Stimulated activated memory B cell treated with anti-CD40 and anti-IgM and Interleukin-4, amounts not matched to agents 10 μg/mL and 1 μg/mL and 100 μg/mL, for 72 hours (primary cell): ENCODE measurements around the gene ROPN1B.
"Not testable (repeated sequence)": the region's sequence is repeated elsewhere in the genome, so short reads cannot be mapped to it uniquely, and the experiment has no call there.

ENCODE experiments used
- ATAC-seq: fragments of 150-1000 bp; cut with Tn5 transposase; 2 replicates; pipeline ENCODE4 v1.10.0; 2021
- H3K27ac Mint-ChIP-seq: one replicate; pipeline ENCODE4 v1.8.0; 2022; ENCODE audit warnings: mild to moderate bottlenecking, mixed read lengths
- H3K27me3 Mint-ChIP-seq: one replicate; pipeline ENCODE4 v1.8.0; 2022; ENCODE audit warnings: mixed read lengths
- H3K36me3 Mint-ChIP-seq: one replicate; pipeline ENCODE4 v1.8.0; 2022; ENCODE audit warnings: mixed read lengths
- H3K4me1 Mint-ChIP-seq: one replicate; pipeline ENCODE4 v1.8.0; 2022; ENCODE audit warnings: mixed read lengths
- H3K4me3 Mint-ChIP-seq: one replicate; pipeline ENCODE4 v1.8.0; 2022; ENCODE audit warnings: mild to moderate bottlenecking, moderate library complexity, mixed read lengths
- H3K9me3 Mint-ChIP-seq: one replicate; pipeline ENCODE4 v1.8.0; 2022; ENCODE audit warnings: mixed read lengths

Gene ROPN1B

DNA sequence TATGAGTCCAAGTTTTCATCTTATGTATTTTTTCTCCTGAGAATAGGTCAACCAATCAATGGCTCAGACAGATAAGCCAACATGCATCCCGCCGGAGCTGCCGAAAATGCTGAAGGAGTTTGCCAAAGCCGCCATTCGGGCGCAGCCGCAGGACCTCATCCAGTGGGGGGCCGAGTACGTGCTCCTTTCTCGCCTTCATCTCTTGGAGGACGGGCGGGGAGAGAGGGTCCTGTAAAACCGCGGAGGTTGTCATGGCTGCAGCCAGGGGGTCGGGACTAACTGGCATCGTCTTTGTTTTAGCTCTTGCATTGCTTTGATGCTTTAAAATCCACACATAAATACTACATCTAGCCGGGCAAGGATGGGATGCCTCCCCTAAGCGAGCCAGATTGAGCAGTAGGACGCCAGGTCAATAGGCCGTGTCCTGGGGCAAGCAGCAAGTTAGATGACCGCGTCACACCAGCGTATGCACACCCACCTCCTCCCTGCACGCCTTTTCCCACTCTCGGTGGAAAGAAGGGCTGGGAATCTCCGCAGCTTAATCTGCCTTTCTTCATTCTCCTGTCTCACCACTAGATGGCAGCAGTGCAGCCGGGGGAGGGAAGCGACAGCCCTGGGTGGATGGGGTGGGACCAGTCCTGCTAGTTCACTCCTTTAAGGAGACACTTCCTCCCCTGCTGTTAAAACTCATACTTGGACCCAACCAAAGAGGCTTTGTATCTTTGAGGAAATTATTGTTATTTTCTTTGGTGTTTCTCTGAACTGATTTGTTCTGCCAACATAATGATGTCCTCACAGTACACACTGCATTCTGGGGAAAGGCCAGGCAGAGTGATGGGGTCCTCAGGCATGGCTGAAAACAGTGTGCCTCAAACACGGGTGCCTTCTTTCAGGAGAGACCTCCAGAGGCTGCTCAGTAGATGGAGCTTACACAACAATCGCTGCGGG lies 3.3 kb downstream of the ROPN1B start:
- peaks cover 13% of the 10 kb centered on the region for H3K27me3 Mint-ChIP-seq
- H3K27ac Mint-ChIP-seq = not testable (repeated sequence)
- peak; percentile 74 for ATAC-seq

DNA sequence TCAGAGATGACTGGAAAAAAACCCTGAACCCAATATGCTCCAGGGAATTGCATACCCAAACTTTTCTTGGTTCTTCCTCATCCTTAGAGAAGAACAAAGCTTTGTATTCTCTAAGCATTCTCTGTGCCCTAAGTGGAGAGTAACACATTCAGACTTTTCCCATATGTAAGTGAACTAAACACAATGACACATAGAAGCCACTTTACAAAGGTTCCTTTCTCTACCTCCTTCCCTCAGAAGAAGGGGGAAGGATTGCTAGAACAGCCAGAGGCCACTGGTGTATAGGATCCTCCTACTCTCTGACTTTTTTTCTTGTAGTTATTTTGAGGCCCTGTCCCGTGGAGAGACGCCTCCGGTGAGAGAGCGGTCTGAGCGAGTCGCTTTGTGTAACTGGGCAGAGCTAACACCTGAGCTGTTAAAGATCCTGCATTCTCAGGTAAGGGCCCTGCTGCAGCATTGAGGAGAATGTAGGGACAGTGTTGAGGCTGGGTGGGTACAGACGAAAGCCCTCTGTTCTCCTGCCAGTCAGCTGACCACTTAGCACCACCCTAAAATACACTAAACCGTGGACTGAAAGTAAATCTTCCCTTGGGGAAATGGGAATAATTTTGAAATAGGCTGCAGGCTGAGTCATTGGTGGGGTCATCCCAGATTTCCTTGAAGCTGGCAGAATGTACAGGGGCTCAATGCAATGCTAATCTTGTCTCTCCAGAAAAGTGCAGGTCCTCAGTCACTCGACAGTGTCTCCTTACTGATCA lies 6.4 kb downstream of the ROPN1B start:
- H3K4me3 Mint-ChIP-seq = not testable (repeated sequence)

More for the DNA sequence above, 3.3 kb downstream of the ROPN1B start:
- not testable (repeated sequence) for H3K9me3 Mint-ChIP-seq, H3K4me1 Mint-ChIP-seq, H3K36me3 Mint-ChIP-seq
- H3K4me3 Mint-ChIP-seq = peak overlapping the region; percentile 51

GRCh38 chr3:125976003-125976390 lies 7.0 kb downstream of the ROPN1B start:
- H3K4me3 Mint-ChIP-seq, H3K36me3 Mint-ChIP-seq, H3K9me3 Mint-ChIP-seq, H3K4me1 Mint-ChIP-seq, H3K27ac Mint-ChIP-seq, ATAC-seq: not testable (repeated sequence)
- H3K27me3 Mint-ChIP-seq = peaks cover 13% of the 10 kb centered on the region

More for the DNA sequence above, 6.4 kb downstream of the ROPN1B start:
- not testable (repeated sequence) for H3K4me1 Mint-ChIP-seq, ATAC-seq, H3K9me3 Mint-ChIP-seq, H3K27ac Mint-ChIP-seq, H3K36me3 Mint-ChIP-seq
- peaks cover 13% of the 10 kb centered on the region for H3K27me3 Mint-ChIP-seq

GRCh38 chr3:125977104-125977503 lies 8.1 kb downstream of the ROPN1B start:
- H3K4me3 Mint-ChIP-seq, H3K27me3 Mint-ChIP-seq, H3K36me3 Mint-ChIP-seq, H3K9me3 Mint-ChIP-seq, H3K4me1 Mint-ChIP-seq, H3K27ac Mint-ChIP-seq, ATAC-seq: not testable (repeated sequence)

DNA sequence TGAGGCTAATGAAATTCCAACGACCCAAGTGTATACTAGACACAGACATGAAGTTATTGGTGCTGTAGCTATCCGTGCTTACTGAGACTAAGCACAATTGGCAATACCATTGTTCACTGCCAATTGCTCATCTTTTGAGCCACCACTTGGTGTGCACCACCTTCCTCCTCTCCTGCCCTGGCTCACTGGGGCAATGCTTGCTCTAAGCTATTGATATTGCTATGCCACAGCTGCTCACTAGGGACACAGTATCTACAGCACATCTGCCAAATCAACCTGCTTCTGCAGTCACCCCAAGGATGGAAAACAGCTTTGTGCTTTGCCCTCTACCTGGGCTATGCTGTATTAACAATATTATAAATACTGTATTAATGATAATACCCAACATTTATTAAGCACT lies 16.0 kb downstream of the ROPN1B start:
- H3K9me3 Mint-ChIP-seq, H3K27me3 Mint-ChIP-seq, H3K36me3 Mint-ChIP-seq, H3K4me3 Mint-ChIP-seq, H3K27ac Mint-ChIP-seq, ATAC-seq: not testable (repeated sequence)
- H3K4me1 Mint-ChIP-seq = peaks cover 15% of the 10 kb centered on the region

DNA sequence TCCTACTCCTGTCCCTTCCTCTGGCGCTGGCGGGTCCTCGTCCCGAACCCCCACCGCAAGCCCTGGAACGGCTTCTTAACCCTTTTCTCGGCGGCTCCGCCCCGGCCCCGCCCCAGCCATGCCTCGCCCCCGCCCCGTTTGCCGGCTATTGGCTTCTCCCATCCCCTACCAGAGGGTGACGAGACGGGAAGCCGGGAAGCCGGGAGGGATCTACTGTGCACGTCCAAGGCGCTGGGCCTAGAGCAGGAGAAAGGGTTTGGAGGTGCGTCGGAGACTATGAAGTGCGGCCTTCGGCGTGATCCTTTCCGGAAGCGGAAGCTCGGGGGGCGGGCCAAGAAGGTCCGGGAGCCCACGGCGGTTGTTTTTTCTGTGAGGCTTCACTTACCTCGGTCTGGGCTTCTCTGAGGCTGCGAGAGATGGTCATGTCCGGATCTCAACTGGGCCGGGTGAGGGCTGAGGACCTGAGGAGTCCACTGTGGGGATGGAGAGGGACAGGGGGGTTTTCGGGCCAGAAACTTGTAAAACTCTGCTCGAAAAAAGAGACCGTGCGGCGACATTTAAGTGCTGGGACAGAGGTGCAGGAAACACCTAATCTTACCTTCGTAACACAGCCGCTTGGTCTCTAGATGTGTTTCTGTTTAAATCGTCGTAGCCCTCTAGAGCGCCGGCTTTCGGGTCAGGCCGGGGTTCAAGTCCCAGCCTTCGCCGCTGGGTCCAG lies 21.4 kb downstream of the ROPN1B start:
- H3K27ac Mint-ChIP-seq = peak overlapping the region; percentile 99
- peak overlapping the region; percentile 96 for H3K4me3 Mint-ChIP-seq
- no peaks in the 10 kb centered on the region for H3K27me3 Mint-ChIP-seq
- H3K4me1 Mint-ChIP-seq = peaks cover 27% of the 10 kb centered on the region
- no peaks in the 10 kb centered on the region for H3K36me3 Mint-ChIP-seq
- ATAC-seq = peak; percentile 96
- H3K9me3 Mint-ChIP-seq = no peaks in the 10 kb centered on the region

- H3K36me3 Mint-ChIP-seq = peaks cover 19% of the 10 kb centered on the region
- H3K4me1 Mint-ChIP-seq, H3K27me3 Mint-ChIP-seq, H3K27ac Mint-ChIP-seq, H3K4me3 Mint-ChIP-seq, ATAC-seq: not testable (repeated sequence)
- H3K9me3 Mint-ChIP-seq = peaks cover 27% of the 10 kb centered on the region
These were observed 27.8 kb downstream of the ROPN1B start for GRCh38 chr3:125996751-125997150.

DNA sequence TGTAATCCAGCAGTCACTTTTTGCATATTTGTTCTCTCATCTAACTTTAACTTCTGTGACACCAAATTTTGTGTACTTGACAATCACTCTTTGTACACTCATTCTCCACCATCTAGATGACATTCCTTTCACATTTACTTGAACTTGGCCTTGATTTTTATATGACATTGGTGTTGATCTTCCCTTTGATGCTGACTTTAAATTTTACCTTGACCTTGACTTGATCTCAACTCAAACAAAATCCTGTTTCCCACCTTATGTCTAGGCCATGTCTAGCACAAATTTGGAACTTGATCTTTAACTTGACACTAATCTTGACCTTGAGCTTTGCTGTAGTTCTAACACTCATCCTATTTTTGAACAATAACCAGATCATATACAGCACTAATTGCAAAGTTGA lies 33.2 kb downstream of the ROPN1B start:
- Mint-ChIP-seq H3K4me3 (no peak overlapping the region), H3K27me3 (no peaks in the 10 kb centered on the region), H3K36me3 (peaks cover 40% of the 10 kb centered on the region), H3K27ac (no peak overlapping the region), H3K4me1 (no peaks in the 10 kb centered on the region), H3K9me3 (peaks cover 32% of the 10 kb centered on the region)
- no peak for ATAC-seq

GRCh38 chr3:126003447-126004190 lies 34.6 kb downstream of the ROPN1B start:
- Mint-ChIP-seq H3K27ac (no peak overlapping the region), H3K36me3 (peaks cover 46% of the 10 kb centered on the region), H3K27me3 (no peaks in the 10 kb centered on the region), H3K4me1 (no peaks in the 10 kb centered on the region), H3K4me3 (no peak overlapping the region), H3K9me3 (peaks cover 25% of the 10 kb centered on the region)
- no peak for ATAC-seq

DNA sequence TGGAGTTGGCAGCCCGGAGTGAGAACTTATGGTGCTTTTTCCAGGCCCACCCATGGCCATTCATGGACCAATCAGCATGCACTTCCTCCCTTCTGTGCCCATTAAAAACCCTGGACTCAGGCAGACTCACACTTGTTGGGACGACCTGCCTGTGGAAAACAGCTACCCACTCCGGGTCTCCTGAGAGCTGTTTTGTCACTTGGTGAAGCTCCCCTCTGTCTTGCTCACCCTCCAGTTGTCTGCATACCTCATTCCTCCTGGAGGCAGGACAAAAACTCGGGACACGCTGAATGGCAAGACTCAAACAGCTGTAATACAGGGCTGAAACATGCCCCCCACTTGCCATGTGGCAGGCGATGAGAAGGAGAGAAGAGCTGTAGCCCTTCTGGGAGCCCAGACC lies 35.2 kb downstream of the ROPN1B start:
- peaks cover 52% of the 10 kb centered on the region for H3K36me3 Mint-ChIP-seq
- H3K4me1 Mint-ChIP-seq = no peaks in the 10 kb centered on the region
- no peak for ATAC-seq
- H3K9me3 Mint-ChIP-seq = peaks cover 20% of the 10 kb centered on the region
- H3K4me3 Mint-ChIP-seq = no peak overlapping the region
- H3K27me3 Mint-ChIP-seq = no peaks in the 10 kb centered on the region
- H3K27ac Mint-ChIP-seq = no peak overlapping the region

DNA sequence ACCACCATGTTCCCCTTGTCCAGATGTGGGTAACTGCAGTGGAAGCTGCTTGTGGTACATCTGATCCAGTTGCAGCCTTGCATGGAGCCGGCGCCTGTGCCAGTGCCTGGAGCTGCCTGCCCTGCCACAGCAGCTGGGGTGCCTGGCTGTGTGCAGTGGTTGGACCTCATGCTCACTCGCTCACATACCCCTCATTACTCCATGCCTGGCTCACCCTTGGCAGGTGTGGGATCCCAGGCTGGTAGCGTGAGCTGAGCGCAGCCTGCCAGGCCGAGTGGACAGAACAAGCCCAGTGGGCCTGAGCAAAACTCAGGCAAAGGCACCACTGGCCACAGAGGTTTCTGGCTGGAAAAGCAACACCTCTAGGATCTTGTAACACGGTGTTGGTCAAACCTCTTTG lies 35.7 kb downstream of the ROPN1B start:
- Mint-ChIP-seq H3K9me3 (peaks cover 16% of the 10 kb centered on the region), H3K36me3 (peaks cover 54% of the 10 kb centered on the region), H3K27me3 (no peaks in the 10 kb centered on the region), H3K27ac (no peak overlapping the region), H3K4me1 (no peaks in the 10 kb centered on the region), H3K4me3 (no peak overlapping the region)
- ATAC-seq = no peak

DNA sequence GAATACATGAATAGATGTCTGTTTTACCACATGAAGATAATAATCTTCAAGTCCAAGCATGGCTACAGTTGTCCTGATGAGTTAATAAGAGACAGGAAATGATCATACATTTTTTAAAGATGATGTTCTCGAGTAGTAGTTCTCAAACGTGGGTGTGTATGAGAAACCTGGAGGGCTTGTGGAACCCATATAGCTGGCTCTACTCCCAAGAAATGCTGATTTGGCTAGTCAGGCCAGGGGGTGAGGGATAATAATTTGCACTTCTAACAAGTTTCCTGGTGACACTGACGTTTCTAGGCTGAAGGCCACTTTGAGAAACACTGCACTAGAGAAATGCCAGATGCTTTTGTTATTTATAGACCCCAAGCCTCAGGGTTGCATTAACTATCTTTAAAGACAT lies 37.0 kb downstream of the ROPN1B start:
- Mint-ChIP-seq H3K4me1 (no peaks in the 10 kb centered on the region), H3K27ac (no peak overlapping the region), H3K4me3 (no peak overlapping the region), H3K27me3 (no peaks in the 10 kb centered on the region), H3K36me3 (peaks cover 60% of the 10 kb centered on the region), H3K9me3 (peaks cover 12% of the 10 kb centered on the region)
- ATAC-seq = no peak

- no peaks in the 10 kb centered on the region for H3K27me3 Mint-ChIP-seq
- no peaks in the 10 kb centered on the region for H3K4me1 Mint-ChIP-seq
- peaks cover 4% of the 10 kb centered on the region for H3K9me3 Mint-ChIP-seq
- peaks cover 83% of the 10 kb centered on the region for H3K36me3 Mint-ChIP-seq
- peak; percentile 27 for ATAC-seq
- H3K4me3 Mint-ChIP-seq = no peak overlapping the region
- H3K27ac Mint-ChIP-seq = no peak overlapping the region
These were observed 39.2 kb downstream of the ROPN1B start for GRCh38 chr3:126008219-126008618.

GRCh38 chr3:126009181-126009580 lies 40.2 kb downstream of the ROPN1B start:
- no peak overlapping the region for H3K4me3 Mint-ChIP-seq
- no peak overlapping the region for H3K27ac Mint-ChIP-seq
- no peak for ATAC-seq
- H3K27me3 Mint-ChIP-seq = no peaks in the 10 kb centered on the region
- H3K36me3 Mint-ChIP-seq = peaks cover 92% of the 10 kb centered on the region
- H3K4me1 Mint-ChIP-seq = no peaks in the 10 kb centered on the region
- peaks cover 4% of the 10 kb centered on the region for H3K9me3 Mint-ChIP-seq

DNA sequence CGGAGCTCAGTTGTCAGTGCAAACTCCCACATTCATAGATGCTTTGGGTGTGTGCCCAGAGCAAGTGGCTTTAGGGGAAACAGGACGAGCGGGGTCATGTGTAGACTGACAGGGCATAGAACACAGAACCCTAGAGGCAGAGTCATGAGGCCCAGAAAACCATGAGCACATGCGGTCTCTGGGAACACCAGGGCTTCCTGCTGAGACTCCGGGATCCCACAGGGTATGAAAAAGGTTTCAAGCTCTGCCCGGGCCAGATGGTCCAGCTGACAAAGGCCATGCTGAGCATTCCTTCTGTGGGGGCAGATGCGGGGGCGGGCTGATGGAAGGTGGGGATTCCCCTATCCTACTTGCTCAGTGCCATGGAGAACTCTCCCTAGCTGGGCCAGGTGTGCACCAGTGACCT lies 44.8 kb downstream of the ROPN1B start:
- H3K27ac Mint-ChIP-seq = no peak overlapping the region
- H3K36me3 Mint-ChIP-seq = peaks cover 80% of the 10 kb centered on the region
- H3K4me1 Mint-ChIP-seq = no peaks in the 10 kb centered on the region
- H3K4me3 Mint-ChIP-seq = no peak overlapping the region
- ATAC-seq = no peak
- H3K9me3 Mint-ChIP-seq = peaks cover 4% of the 10 kb centered on the region
- H3K27me3 Mint-ChIP-seq = no peaks in the 10 kb centered on the region
